Prostate gland (tissue), 2 donors: ENCODE measurements around the gene PRKG1. TPM values are rescaled to one million over a fixed set of nuclear protein-coding genes. Genes with fewer than 3 reads are reported as not detected.

ENCODE experiments used
- DNase-seq: peaks from one replicate; pipeline ENCODE4 v3.0.0-alpha.2; 2019; ENCODE audit warnings: low spot score
- H3K27ac ChIP-seq, 2 donors: fragments of 200-600 bp; sonication (generic); 2 replicates each; pipeline ENCODE4 v1.5.1; 2017 to 2019
- H3K27me3 ChIP-seq: fragments of 200-600 bp; sonication (generic); replicated peaks from 2 replicates; pipeline ENCODE4 v1.5.1; 2019; ENCODE audit not compliant: insufficient read depth
- H3K36me3 ChIP-seq, 2 donors: fragments of 200-600 bp; sonication (generic); 1 replicate in 1 of 2; 2 replicates in 1 of 2; pipeline versions ENCODE4 v1.5.1 to v1.8.1; 2017 to 2019
- H3K4me1 ChIP-seq: fragments of 200-600 bp; sonication (generic); replicated peaks from 2 replicates; pipeline ENCODE4 v1.5.1; 2019
- H3K4me3 ChIP-seq, 2 donors: fragments of 200-600 bp; sonication (generic); 2 replicates each; pipeline ENCODE4 v1.5.1; 2017 to 2019
- H3K9me3 ChIP-seq: fragments of 200-600 bp; sonication (generic); 2 replicates; pipeline ENCODE4 v1.5.1; 2017
- POLR2A ChIP-seq: fragments of 450-650 bp; IDR thresholded peaks from one replicate; pipeline ENCODE4 v1.6.1; 2016; ENCODE audit warnings: antibody characterized with exemption, mild to moderate bottlenecking
- POLR2AphosphoS5 ChIP-seq: sonication (generic); formaldehyde crosslinking; IDR thresholded peaks from one replicate; pipeline ENCODE4 v1.6.1; 2017; ENCODE audit warnings: antibody characterized with exemption
- WGBS: methylation state at CpG from one replicate; pipeline ENCODE4 v1.1.5; 2018; 5-methylcytosine and 5-hydroxymethylcytosine counted together
- intact Hi-C: fragments of 100-400 bp; cut with DNase I; formaldehyde crosslinking; loops from one replicate; pipeline ENCODE4 v1.14.2; 2022
- total RNA-seq, 2 donors: library from RNA; depleted of rRNA; stranded (reverse); fragments of >200 nt; gene quantifications; one replicate each; pipeline ENCODE4 v1.1.0, GENCODE V29; 2016
- TF ChIP-seq, protein P1 (sequence below), 4 experiments: fragments of 200-600 bp in 2 of 4; fragments of 450-650 bp in 2 of 4; sonication (generic) in 2 of 4; IDR thresholded peaks; 1 replicate in 3 of 4; 2 replicates in 1 of 4; pipeline ENCODE4 v1.5.1; 2016 to 2019; ENCODE audit warnings: antibody characterized with exemption in 4 of 4, mild to moderate bottlenecking in 2 of 4, moderate library complexity in 2 of 4

The PRKG1 gene
- total RNA-seq, 2 donors from 2014 or later, result 2.7 to 9.0 TPM

DNA sequence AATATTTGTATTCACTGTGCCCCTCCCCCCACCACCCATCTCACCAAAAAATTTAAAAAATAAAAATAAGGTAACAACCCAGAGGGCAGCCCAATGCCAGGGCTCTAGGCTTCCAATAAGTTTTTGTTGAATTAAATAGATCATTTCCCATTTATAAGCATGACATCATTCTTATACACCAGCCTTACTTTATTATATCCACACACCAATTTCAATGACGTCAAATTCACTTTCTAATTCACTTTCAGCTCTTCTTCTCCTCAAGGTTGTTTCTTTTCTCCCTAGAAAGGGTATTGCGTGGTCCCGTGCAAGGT is 1238.6 kb downstream of the PRKG1 start:
- Histone ChIP-seq H3K27ac (no peak overlapping the region), H3K4me3 (no peak overlapping the region), H3K4me1 (no peaks in the 10 kb centered on the region), H3K27me3 (no peaks in the 10 kb centered on the region), H3K36me3 (no peaks in the 10 kb centered on the region), H3K9me3 (no peaks in the 10 kb centered on the region)
- TF ChIP-seq POLR2A, result no peak
- TF ChIP-seq, protein P1, sequence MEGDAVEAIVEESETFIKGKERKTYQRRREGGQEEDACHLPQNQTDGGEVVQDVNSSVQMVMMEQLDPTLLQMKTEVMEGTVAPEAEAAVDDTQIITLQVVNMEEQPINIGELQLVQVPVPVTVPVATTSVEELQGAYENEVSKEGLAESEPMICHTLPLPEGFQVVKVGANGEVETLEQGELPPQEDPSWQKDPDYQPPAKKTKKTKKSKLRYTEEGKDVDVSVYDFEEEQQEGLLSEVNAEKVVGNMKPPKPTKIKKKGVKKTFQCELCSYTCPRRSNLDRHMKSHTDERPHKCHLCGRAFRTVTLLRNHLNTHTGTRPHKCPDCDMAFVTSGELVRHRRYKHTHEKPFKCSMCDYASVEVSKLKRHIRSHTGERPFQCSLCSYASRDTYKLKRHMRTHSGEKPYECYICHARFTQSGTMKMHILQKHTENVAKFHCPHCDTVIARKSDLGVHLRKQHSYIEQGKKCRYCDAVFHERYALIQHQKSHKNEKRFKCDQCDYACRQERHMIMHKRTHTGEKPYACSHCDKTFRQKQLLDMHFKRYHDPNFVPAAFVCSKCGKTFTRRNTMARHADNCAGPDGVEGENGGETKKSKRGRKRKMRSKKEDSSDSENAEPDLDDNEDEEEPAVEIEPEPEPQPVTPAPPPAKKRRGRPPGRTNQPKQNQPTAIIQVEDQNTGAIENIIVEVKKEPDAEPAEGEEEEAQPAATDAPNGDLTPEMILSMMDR (IDR thresholded peaks at IDR 0.05), result no peak
- no peak for TF ChIP-seq POLR2AphosphoS5
- 23% methylated on average over 3 of the region's 3 CpGs for WGBS
- intact Hi-C loops, result loop anchor here (5.0 kb wide), 1 partner anchor 174 kb away; no protein-coding TSS in a partner anchor
- DNase-seq, result no peak

DNA sequence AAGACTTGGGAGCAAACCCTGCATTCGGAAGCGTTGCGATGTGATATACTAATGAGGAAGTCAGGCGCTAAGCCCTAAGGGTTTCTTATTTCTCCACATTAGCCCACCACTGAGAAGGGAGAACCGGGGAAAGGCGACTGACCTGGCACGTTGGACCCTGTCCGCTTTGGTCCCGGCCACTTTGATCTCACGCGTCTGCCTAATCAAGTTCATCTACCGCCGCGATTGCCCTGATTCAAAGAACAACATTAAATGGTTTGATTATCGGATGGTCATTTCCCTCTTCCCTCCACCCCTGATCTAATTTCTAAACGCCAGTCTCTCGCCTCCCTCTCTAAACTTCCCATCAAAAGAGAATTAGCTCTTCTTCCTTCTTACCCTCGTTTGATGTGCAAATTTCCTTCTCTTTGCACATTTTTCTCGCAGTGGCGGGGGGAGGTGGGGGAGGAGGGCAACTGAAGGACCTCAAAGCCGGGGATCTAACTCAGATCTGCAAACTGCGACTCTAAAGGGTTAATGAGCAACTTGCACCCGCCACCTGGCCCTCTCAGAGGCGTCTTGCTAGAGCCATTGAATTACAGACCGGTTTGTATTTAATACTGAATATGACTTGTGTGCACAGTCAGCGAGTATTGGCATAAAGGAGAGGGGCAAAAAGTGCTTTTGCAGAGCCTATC is 1239.1 kb downstream of the PRKG1 start:
- TF ChIP-seq, protein P1 (IDR thresholded peaks at IDR 0.05), result no peak
- TF ChIP-seq POLR2AphosphoS5, result no peak
- TF ChIP-seq POLR2A, result no peak
- intact Hi-C loops, result loop anchor here (5.0 kb wide), 1 partner anchor 174 kb away; no protein-coding TSS in a partner anchor
- H3K4me3 ChIP-seq, result peak overlapping the region; percentile 30 to 38
- no peaks in the 10 kb centered on the region for H3K36me3 ChIP-seq
- DNase-seq, result no peak
- WGBS, result 4% methylated on average over 26 of the region's 26 CpGs
- H3K4me1 ChIP-seq, result no peaks in the 10 kb centered on the region
- no peak overlapping the region for H3K27ac ChIP-seq
- H3K9me3 ChIP-seq, result no peaks in the 10 kb centered on the region
- no peaks in the 10 kb centered on the region for H3K27me3 ChIP-seq

DNA sequence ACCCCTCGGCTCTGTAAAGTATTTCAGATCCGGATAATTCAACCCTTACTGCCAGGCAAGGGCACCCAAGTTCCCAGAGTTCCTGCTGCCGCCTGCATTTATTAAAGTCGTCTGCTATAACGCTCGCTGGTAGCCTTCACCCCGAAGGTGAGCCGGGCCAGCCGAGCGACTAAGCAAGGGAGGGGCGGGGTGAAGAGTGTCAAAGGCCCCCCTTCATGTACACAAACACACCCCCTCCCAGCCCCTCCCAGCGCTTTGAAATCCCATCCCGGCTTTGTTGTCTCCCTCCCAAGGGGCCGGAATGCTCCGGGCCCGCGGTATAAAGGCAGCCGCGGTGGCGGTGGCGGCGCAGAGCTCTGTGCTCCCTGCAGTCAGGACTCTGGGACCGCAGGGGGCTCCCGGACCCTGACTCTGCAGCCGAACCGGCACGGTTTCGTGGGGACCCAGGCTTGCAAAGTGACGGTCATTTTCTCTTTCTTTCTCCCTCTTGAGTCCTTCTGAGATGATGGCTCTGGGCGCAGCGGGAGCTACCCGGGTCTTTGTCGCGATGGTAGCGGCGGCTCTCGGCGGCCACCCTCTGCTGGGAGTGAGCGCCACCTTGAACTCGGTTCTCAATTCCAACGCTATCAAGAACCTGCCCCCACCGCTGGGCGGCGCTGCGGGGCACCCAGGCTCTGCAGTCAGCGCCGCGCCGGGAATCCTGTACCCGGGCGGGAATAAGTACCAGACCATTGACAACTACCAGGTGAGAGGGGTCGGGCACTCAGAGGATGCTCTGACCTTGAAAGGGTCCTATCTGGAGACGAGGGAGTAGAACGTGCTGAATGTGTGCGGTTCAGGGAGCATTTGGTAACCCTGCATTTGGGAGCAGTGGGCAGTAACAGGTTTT is 1239.9 kb downstream of the PRKG1 start, which contains the start of gene DKK1:
Gene DKK1, plus strand, starts transcription at position 349 of the 889 bp plus-strand sequence. Its CDS starts 154 bp downstream, at position 503.
- no peaks in the 10 kb centered on the region for H3K27me3 ChIP-seq
- H3K4me3 ChIP-seq, result peak within 1 kb of the TSS; percentile 30 to 38
- no peaks in the 10 kb centered on the region for H3K9me3 ChIP-seq
- WGBS, result 2% methylated on average over 55 of the region's 55 CpGs
- DNase-seq, result peak; percentile 51
- no peaks in the 10 kb centered on the region for H3K4me1 ChIP-seq
- peak; percentile 28 for TF ChIP-seq POLR2A
- TF ChIP-seq, protein P1 (IDR thresholded peaks at IDR 0.05), result peak in 3 of 4 experiments; percentile 46 to 87 (median 48)
- no peak for TF ChIP-seq POLR2AphosphoS5
- no peak within 1 kb of the TSS for H3K27ac ChIP-seq
- H3K36me3 ChIP-seq, result no peaks in the 10 kb centered on the region
- intact Hi-C loops, result loop anchor here (5.0 kb wide), 1 partner anchor 173 kb away; no protein-coding TSS in a partner anchor

DNA sequence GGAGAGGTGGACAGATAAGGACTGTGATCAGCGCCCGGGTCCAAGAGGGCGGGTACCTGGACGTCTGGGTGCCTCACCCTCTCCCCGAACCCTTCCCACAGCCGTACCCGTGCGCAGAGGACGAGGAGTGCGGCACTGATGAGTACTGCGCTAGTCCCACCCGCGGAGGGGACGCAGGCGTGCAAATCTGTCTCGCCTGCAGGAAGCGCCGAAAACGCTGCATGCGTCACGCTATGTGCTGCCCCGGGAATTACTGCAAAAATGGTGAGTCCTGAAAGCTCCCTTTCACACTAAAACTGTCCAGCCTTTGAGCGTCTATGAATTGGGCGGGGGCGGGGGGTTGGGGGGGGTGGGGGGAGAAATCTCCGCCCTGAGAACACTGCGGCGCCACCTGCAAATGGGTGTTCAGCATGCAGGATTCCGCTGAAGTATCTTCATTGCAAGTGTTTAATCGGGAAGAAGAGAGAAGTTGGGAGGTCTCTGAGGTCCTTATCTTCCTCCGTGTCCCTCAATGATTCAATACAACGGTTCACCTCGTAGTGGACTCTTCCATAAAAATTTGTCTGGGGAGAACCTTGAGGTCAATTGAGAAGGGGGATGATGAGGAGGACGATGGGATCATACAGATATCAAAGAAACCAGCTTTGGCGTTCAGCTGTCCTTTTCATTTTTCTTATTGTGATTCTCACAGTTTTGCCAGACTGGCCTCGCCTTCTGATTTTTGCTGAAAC is 1240.7 kb downstream of the PRKG1 start:
- TF ChIP-seq POLR2AphosphoS5, result no peak
- TF ChIP-seq, protein P1 (IDR thresholded peaks at IDR 0.05), result no peak
- no peak for TF ChIP-seq POLR2A
- H3K36me3 ChIP-seq, result no peaks in the 10 kb centered on the region
- no peaks in the 10 kb centered on the region for H3K4me1 ChIP-seq
- no peaks in the 10 kb centered on the region for H3K9me3 ChIP-seq
- peak overlapping the region; percentile 30 to 38 for H3K4me3 ChIP-seq
- DNase-seq, result no peak
- intact Hi-C loops, result loop anchor here (5.0 kb wide), 1 partner anchor 172 kb away; no protein-coding TSS in a partner anchor
- H3K27me3 ChIP-seq, result no peaks in the 10 kb centered on the region
- H3K27ac ChIP-seq, result no peak overlapping the region
- 7% methylated on average over 36 of the region's 36 CpGs for WGBS
